IPS-15b (cell line): ENCODE results near the gene HYAL2.
A peak's percentile ranks its signal among the peaks of the same experiment; 100 is the strongest.

Experiments used
- H3K27me3 ChIP-seq: one replicate; pipeline ENCODE4 v1.6.1; 2013; ENCODE audit warnings: low read length; ENCODE audit not compliant: control insufficient read depth, insufficient read depth
- H3K36me3 ChIP-seq: one replicate; pipeline ENCODE4 v1.6.1; 2013; ENCODE audit warnings: low read length; ENCODE audit not compliant: control insufficient read depth, insufficient read depth
- H3K4me1 ChIP-seq: one replicate; pipeline ENCODE4 v1.6.1; 2013; ENCODE audit warnings: mild to moderate bottlenecking, low read length; ENCODE audit not compliant: control insufficient read depth, insufficient read depth
- H3K4me3 ChIP-seq: one replicate; pipeline ENCODE4 v1.5.1; 2013; ENCODE audit warnings: low read depth, low read length
- H3K9ac ChIP-seq: one replicate; pipeline ENCODE4 v1.6.1; 2013; ENCODE audit warnings: low read depth, mild to moderate bottlenecking, low read length
- H3K9me3 ChIP-seq: one replicate; pipeline ENCODE4 v1.6.1; 2013; ENCODE audit warnings: mild to moderate bottlenecking, low read length; ENCODE audit not compliant: control insufficient read depth, insufficient read depth

The HYAL2 gene

GRCh38 chr3:50336452-50337174 lies 14.1 kb upstream of the HYAL2 start:
- Histone ChIP-seq H3K4me1 (peaks cover 6% of the 10 kb centered on the region), H3K9ac (peak overlapping the region; percentile 91), H3K36me3 (peaks cover 9% of the 10 kb centered on the region)

GRCh38 chr3:50334339-50335075 lies 12.0 kb upstream of the HYAL2 start:
- Histone ChIP-seq H3K4me3 (peak overlapping the region; percentile 18), H3K9ac (no peak overlapping the region), H3K9me3 (no peaks in the 10 kb centered on the region), H3K27me3 (peaks cover 14% of the 10 kb centered on the region), H3K4me1 (peaks cover 3% of the 10 kb centered on the region), H3K36me3 (peaks cover 24% of the 10 kb centered on the region)

More at GRCh38 chr3:50336452-50337174, 14.1 kb upstream of the HYAL2 start:
- Histone ChIP-seq H3K27me3 (peaks cover 34% of the 10 kb centered on the region), H3K4me3 (peak overlapping the region; percentile 95), H3K9me3 (no peaks in the 10 kb centered on the region)

GRCh38 chr3:50333744-50334328 lies 11.3 kb upstream of the HYAL2 start:
- Histone ChIP-seq H3K4me1 (peaks cover 3% of the 10 kb centered on the region), H3K27me3 (peaks cover 7% of the 10 kb centered on the region), H3K36me3 (peaks cover 24% of the 10 kb centered on the region), H3K4me3 (no peak overlapping the region), H3K9ac (no peak overlapping the region), H3K9me3 (no peaks in the 10 kb centered on the region)

DNA sequence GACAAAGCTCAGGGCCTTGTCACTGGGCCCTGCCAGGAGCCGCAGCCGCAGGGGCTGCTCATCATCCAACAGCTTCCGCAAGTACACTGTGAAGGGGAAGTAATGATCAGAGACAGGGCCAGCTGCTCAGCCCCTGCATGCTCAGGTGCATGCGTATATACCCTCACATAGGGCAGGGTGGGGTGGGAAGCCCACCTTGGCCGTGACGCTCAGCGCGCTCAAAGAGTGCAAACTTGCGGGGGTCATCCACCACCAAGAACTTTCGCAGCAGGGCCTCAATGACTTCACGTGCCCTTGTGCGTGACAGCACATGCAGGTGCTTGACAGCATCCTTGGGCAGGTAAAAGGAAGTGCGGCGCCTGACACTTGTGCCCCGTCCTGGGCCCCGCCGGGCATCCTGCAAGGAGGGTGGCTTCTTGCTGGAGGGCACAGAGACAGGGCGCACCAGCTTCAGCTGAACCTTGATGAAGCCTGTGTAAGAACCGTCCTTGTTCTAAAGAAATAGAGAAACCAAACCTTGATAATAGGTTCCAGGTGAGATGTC lies 8.9 kb upstream of the HYAL2 start:
- H3K27me3 ChIP-seq: no peaks in the 10 kb centered on the region
- peaks cover 24% of the 10 kb centered on the region for H3K36me3 ChIP-seq
- peaks cover 3% of the 10 kb centered on the region for H3K4me1 ChIP-seq
- H3K9me3 ChIP-seq: no peaks in the 10 kb centered on the region
- H3K4me3 ChIP-seq: no peak overlapping the region
- no peak overlapping the region for H3K9ac ChIP-seq

DNA sequence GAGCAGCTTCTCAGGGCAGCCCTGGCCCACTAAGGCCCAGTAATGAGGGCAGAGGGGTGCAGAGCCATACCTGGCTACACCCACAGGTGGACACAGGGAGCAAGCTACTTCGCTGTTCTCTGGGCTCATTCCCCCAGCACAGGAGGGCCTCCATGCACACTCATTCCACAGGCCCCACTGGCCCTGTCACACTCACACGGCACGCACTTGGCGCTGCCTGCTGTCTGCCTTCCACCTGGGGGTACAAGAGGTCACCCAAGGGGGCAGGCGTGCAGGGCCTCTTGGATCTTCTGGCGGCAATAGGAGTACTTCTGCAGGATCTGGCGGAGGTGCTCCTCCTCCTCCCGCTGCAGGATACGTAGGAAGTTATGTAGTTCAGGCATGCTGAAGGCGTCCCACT lies 7.8 kb upstream of the HYAL2 start:
- H3K9me3 ChIP-seq: no peaks in the 10 kb centered on the region
- H3K27me3 ChIP-seq: no peaks in the 10 kb centered on the region
- peaks cover 3% of the 10 kb centered on the region for H3K4me1 ChIP-seq
- H3K4me3 ChIP-seq: no peak overlapping the region
- peaks cover 32% of the 10 kb centered on the region for H3K36me3 ChIP-seq
- no peak overlapping the region for H3K9ac ChIP-seq

GRCh38 chr3:50327943-50328691 lies 5.6 kb upstream of the HYAL2 start, which contains the start of gene TUSC2:
TSS of gene TUSC2 (minus strand) at chr3:50328223. CDS start at chr3:50328099, 124 bp downstream.
- Histone ChIP-seq H3K4me1 (no peaks in the 10 kb centered on the region), H3K4me3 (peak within 1 kb of the TSS; percentile 76), H3K36me3 (peaks cover 30% of the 10 kb centered on the region), H3K9ac (peak within 1 kb of the TSS; percentile 81), H3K27me3 (no peaks in the 10 kb centered on the region), H3K9me3 (no peaks in the 10 kb centered on the region)

DNA sequence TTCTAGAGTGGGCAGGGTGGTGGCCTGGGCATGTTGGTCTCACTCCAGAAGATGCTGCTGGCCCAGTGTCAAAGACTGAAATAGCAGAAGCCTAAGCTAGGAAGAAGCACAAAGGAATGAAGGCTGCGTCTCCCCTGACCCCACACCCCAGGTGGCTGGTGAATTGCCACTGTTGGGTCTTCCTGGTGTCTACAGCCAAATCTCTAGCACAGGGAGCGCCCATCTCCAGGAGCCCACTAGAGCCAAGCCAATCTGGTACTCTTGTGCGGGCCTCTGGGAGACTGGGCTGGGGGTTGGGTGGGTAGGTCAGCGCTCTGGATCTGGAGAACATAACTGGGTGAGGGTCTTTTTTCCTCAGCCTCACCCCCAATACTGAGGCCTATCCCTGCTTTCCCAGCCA lies 4.6 kb upstream of the HYAL2 start:
- Histone ChIP-seq H3K9ac (peak overlapping the region; percentile 66), H3K9me3 (no peaks in the 10 kb centered on the region), H3K36me3 (peaks cover 26% of the 10 kb centered on the region)

GRCh38 chr3:50326182-50326541 lies 3.6 kb upstream of the HYAL2 start:
- no peaks in the 10 kb centered on the region for H3K9me3 ChIP-seq
- H3K9ac ChIP-seq: no peak overlapping the region
- no peaks in the 10 kb centered on the region for H3K27me3 ChIP-seq
- H3K4me1 ChIP-seq: peaks cover 3% of the 10 kb centered on the region
- peaks cover 18% of the 10 kb centered on the region for H3K36me3 ChIP-seq
- H3K4me3 ChIP-seq: no peak overlapping the region

More for the DNA sequence above, 4.6 kb upstream of the HYAL2 start:
- peaks cover 3% of the 10 kb centered on the region for H3K4me1 ChIP-seq
- H3K4me3 ChIP-seq: peak overlapping the region; percentile 76
- H3K27me3 ChIP-seq: no peaks in the 10 kb centered on the region

DNA sequence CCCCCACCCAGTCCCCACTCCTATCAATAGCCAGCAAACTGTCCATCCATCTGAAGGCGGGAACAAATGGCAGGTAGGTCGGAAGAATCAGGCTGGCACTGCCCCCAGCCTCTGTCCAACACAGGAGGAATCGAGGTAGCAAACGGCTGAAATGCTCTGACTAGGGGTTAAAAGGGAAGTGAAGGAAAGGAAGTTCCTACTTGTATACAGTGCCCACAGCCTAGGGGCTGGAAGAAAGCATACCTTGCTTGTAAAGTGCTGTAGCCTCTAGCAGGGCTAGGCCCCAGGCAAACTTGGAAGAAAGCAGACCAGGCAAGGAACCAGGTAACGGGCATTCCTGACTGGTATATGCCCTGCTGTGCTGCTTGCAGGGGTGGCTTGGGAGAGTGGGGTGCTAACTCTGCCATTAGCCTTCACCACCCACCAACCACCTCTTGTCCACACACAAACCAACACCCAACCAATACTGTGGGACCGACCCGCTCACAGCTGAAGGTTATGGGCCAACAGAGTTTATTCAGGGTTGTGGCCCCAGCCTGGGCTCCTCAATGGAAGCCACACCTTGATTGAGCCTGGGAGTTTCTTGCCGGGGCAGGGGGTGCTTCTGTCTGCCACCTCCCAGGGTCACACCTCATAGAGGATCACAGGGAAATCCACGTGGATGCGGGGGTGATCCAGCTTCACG lies 3.1 kb upstream of the HYAL2 start:
- peaks cover 3% of the 10 kb centered on the region for H3K4me1 ChIP-seq
- no peak overlapping the region for H3K4me3 ChIP-seq
- H3K27me3 ChIP-seq: no peaks in the 10 kb centered on the region
- H3K9me3 ChIP-seq: no peaks in the 10 kb centered on the region
- H3K36me3 ChIP-seq: peaks cover 13% of the 10 kb centered on the region
- no peak overlapping the region for H3K9ac ChIP-seq

DNA sequence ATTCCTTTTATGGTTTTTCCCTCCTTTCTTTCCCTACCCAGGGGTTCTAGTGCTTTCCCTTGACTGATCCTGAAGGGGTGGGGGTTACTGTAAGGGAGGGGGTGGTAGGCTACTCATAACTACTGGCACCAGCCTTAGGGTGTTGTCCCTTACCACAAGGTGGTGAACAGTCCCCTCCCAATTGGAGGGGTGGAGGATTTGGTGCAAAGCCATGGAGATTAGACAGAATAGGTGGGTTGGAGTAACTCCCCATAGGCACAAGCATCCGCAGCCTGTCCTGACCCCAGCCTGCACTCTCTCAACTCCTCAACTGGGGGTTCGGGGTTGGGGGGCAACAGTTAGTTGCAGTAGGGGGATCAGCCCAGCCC lies 2.6 kb upstream of the HYAL2 start:
- no peak overlapping the region for H3K4me3 ChIP-seq
- H3K4me1 ChIP-seq: peaks cover 5% of the 10 kb centered on the region
- H3K9ac ChIP-seq: no peak overlapping the region
- H3K36me3 ChIP-seq: peaks cover 9% of the 10 kb centered on the region
- no peaks in the 10 kb centered on the region for H3K9me3 ChIP-seq
- no peaks in the 10 kb centered on the region for H3K27me3 ChIP-seq
